Measurements from ENCODE around the gene ABR.

Gene ABR

DNA sequence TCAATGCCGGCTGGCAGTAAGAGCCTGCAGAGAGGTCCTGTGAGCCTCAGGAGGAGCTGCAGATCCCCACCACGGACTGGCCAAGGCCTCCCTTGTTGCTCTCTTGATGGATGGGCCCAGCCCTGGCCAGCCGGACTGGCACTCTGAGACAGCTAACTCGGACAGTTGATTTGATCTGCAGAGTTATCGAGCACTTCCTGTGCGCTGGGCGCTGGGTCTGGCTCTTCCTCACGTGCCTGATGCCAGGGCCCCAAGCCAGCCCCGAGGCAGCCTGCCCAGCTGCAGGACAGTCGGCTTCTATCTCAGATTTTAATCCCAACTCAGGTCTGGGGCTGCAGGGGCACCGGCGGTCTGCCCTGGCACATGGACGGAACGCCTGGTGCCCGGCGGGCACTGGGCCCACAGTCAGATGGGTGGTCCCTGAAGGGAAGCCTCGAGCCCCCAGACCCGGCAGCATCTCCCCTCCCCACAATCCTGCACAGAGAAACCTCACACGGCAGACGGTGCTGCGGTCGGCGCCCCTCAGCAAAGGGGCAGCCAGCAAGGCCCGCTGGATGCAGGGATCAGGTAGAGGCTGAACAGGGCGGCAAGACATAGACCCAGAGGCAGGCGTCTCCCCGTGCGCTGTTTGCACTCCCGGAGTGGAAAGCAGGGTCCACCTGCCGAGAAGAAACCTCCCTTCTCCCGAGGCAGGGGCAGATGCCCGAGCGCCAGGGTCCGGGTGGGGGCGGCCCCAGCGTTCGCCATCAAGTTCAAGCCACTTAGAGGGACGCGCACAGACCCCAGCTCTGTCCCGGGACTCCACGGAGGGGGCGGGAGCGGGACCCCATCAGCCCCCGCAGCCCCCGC, 148.9 kb downstream of the ABR start:
- DNase-seq (ENCODE audit: low spot score), result no peak

DNA sequence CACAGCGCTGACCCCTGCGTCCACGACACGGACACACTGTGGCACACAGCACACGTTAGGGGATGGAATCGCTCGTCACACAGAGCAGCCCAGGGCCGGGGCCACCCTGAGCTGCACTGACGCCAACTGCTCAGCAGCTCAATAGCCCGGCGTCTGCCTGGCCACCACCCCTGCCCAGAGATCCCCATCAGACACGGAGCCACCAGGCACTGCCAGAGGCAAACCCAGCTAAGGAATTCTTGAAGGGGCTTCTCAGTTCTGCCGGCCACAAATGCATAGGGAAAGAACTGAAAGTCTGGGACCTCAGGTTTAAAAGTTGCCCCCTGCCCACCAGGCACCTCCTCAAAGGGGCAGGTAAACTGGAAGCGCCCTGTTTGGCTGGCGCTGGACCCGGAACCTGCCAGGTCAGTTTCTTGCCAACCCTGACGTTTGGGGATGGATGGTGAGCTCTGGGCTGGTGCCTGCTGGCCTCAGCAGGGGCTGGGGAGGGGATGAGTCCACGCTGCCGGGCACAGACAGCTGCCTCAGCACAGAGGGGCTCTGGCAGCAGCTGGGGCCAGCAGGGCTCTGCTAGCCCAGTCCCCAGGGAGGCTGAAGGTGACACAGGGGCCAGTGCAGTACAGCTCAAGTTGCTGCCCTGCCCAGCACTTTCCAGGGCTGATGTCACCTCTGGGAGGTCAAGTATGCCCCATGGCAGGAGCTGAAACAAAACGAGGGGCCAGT, 149.7 kb downstream of the ABR start:
- DNase-seq (ENCODE audit: low spot score), result no peak

DNA sequence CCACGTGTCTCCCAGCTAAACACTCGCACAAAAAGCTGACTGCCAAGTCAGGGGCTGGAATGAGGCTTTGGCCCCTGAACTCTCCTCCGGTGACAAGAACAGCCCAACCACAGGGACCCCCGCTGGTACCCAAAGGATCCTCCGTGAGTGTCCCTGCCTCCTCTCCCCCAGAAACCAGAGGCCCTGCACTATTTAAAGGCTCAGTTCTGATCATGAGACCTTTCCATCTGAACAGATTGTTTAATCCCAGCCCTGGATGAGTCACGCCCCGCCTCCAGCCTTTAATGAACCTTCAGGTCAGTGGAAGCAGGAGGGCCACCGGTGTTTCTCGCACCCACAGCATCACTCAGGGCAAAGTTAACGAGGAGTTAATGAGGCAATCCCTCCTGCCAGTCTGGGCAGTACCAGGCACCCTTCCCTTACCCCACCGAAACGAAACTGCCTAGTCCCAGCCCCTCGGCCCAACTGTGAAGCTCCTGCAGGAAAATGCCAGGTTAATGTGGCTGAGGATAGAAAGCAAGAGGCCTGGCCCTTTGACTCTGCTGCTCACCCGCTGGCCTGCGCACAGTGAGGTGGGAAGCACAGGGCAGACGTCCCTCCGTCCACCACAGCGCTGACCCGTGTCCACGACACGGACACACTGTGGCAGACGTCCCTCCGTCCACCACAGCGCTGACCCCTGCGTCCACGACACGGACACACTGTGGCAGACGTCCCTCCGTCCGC, 150.4 kb downstream of the ABR start:
- no peak for DNase-seq (ENCODE audit: low spot score)

DNA sequence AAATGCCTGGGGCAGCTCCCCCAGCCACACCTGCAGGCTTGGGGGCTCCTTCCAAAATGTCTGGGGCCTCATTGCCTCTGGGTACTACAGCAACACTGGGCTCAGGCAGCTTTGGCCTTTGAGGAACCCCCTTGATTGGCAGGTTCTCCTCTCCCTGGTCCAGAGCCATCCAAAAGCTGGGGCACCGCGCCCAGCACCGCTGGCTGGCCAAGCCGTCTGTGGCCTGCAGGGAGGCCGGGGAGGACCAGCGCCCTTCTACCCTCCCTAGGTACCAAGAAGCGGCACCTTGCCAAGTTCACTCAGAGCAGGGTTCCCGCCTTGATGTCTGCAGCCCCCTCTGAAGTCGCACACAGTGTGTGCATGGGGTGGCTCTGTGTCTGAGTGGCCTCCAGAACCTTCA, 152.7 kb downstream of the ABR start:
- DNase-seq (ENCODE audit: low spot score), result no peak

DNA sequence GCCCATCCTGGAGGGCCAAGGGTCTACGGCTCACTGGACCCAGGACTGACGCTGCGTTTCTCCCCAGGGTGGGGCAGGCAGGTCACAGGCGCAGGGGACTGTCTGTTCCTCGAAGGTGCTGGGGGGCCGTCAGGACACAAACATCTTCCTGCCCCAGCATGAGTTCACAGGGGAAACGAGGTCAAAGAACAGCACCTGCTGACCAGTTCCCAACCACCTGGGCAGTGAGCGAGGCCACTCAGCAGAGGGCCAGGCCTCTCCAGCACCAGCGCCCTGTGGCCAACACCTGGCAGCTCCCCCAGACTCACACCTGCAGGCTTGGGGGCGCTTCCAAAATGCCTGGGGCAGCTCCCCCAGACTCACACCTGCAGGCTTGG, 153.2 kb downstream of the ABR start:
- DNase-seq (ENCODE audit: low spot score), result no peak

DNA sequence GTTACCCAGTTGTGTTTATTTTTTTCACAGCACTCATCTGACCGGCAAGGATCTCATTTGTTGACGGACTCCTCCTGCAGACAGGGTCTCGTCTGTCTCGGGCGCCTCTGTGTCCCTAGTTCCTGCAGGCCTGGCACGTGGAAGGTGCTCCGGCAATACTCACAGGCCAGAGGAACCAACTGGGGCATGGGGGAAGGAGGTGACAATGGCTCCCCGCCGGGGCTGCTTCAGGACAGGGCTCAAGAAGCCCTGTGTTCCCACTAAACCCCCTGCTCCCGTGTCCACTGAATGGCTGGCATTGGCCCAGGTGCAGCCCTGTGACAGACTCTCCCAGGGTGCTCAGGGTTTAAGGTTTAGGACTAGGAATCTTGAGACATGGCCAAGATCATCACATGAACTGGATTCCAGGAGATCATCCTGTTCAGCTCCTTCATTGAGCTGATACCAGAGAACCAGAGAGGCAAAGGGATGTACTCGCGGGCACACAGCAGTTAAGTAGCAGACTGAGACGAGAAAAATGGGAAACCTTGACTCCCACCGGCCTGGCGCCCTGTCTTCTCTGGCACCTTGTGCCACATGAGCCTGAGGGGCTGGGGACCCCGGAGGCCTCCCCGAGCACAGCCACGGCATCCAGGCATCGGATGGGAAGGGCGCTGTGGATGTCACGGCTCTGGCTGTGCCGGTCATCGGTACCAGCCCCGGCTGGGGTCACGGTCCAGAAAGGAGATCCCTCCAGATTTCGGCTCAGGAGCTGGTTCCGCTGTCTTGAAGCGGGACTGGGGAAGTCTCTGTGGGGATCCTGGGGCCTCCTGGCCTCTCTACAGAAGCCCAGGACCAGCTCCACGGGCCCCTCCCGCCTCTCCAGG, 153.8 kb downstream of the ABR start:
- no peak for DNase-seq (ENCODE audit: low spot score)

DNA sequence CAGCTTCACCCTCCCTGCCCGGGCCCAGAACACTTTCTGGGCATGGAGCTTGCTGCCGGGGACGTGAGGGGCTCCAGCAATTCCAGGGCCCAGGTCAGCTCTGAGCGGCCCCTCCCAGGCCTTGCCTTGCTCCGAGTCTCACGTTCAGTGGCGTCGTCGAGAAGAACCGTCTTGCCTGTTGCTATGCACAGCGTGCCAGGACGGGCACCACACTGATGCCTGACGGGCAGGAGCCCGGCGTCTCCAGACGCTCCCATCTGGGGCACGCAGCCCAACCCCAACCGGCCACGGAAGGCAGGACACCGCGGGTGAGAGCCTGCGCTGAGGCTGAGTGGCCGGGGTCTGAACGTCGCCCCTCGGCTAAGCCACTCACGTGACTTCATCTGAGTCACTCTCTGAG, 155.7 kb downstream of the ABR start:
- no peak for DNase-seq (ENCODE audit: low spot score)

DNA sequence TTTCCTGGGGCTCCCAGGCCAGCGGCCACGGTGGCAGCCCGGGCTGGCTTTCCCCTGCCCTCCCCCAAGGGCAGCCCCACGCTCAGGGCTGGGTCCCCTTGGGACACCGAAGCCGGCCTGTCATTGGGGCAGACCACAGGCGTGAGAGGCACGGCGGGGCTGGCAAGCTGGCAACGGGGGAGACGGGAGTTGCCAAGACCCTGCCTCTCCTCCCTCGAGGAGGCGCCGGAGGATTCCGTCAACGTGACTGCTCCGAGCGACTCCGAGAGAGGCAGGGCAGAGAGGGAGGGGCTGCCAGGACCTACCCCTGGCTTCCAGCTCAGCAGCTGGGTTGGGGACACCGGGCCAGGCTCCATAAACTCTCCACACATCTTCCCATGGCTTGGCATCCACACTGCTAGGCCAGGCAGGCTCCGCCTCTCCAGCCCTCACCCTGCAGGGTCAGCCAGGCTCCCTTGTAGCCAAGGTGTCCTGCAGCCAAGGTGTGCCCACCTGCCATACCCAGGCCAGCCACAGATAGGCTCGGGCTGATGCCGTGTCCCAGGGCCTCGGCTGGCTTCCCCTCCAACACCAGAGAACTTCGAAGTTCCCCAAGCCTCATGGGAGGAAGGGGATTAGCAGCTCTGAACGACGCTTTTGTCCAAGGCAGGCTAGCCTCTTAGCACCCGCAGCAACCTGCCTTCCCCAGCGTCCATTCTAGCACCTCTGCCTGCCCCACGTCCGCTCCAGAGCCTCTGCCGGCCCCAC, 157.3 kb downstream of the ABR start:
- DNase-seq (ENCODE audit: low spot score), result no peak

DNA sequence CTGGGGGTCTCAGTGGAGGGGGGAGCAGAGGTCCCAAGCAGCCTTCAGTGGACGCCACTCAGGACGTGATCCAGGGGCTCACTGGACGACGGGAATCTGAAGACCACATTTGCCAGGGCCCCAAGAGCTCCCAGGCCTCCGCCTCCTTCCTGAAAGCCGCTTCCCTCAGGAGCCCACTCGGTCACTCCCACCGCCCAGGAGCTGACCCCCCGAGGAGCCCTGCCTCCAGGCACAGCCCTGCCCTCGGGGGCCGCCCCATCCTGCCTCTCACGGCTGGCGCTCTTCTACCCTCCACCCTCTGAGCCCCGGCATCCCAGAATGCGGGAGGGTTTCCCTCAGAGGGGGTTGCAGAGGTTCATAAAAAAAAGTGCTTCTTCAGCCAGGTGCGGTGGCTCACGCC, 158.6 kb downstream of the ABR start:
- DNase-seq (ENCODE audit: low spot score), result no peak

DNA sequence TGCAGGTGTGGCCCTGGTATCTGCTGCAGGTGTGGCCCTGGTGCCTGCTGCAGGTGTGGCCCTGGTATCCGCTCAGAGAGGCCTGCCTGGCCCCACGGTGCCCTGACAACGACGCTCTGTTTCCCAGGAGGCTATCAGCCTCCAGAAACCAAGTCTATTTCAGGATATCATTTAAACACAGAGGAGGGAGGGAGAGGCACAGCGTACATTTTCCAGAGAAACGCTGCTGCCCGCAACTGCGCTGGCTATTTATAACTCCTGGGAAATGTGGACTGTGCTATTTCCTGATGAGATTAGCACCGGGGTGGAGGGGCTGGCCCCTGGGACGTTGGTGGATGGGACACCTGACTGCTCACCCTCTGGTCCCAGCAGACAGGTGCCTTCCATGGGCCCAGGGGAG, 160.3 kb downstream of the ABR start:
- no peak for DNase-seq (ENCODE audit: low spot score)

DNA sequence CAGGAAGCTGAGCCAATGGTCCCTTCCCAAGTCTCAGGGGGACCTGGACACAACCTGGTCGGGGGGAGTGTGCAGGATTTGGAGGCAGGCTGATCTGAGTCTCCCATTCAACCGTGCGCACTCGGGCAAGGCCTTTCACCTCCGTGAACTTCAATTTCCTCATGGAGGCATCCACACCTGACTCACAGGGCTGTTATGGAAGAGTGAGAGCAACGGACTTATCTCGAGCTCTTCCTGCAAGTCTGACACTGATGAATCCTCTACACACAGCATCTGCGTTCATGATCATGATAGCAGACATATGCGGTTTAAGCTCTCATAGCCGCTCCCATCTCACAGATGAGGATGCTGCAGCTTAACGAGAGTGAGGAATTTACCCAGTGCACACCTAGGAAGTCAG, 161.2 kb downstream of the ABR start:
- no peak for DNase-seq (ENCODE audit: low spot score)

DNA sequence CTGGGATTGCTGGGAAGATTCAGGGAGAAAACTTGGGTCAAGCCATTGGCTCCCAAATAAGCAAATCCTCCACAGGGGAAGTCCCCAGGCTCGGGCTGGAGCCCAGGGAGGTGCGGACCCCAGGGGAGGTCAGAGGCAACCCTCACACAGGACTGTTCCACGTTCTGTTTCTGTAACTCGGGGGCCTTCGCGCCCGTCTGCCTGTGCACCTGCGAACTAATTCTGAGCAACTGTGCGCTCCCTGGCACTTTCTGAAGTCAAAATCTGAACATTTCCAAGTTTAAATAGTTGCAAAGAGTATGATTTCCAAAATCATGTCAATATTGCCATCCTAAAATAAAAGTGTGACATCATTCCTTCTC, 166.1 kb downstream of the ABR start:
- no peak for DNase-seq (ENCODE audit: low spot score)

DNA sequence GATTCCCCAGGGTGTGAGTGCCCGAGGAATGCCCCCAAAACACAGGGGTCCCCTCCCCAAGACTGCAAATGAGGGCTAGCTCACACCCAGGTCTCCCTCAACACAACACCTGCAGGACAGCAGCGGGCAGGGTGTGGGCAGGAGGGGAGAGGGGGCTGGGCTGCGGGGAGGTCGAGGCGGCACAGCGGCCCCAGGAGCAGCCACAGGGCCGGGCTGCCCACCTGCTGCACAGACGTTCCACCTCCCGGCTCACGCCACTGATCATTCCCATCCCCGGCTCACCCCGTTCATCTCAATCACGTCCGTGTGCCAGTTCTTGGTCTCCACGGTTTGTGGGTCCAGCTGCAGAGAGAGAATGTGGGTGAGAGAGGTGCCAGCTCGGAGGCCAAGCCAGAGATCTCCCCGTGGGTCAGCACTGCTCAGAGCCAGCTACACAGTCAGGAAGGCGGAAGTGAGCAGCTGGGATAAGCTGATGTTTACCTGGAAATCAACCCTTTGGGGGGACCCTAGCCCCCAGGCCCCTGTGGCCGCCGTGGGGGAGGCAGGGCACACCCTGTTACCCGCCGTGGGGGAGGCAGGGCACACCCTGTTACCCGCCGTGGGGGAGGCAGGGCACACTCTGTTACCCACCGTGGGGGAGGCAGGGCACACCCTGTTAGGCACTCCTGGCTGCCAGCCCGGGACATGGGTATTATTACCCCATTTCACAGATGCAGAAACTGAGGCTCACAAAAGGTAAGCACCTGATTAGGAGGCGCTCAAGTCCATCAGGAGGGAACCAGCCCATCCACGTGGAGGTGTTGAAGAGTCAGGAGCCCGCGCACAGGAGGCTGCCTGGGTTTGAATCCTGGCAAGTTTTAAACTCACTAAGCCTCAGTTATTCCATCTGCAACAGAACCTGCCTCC, 166.7 kb downstream of the ABR start:
- DNase-seq (ENCODE audit: low spot score), result no peak

DNA sequence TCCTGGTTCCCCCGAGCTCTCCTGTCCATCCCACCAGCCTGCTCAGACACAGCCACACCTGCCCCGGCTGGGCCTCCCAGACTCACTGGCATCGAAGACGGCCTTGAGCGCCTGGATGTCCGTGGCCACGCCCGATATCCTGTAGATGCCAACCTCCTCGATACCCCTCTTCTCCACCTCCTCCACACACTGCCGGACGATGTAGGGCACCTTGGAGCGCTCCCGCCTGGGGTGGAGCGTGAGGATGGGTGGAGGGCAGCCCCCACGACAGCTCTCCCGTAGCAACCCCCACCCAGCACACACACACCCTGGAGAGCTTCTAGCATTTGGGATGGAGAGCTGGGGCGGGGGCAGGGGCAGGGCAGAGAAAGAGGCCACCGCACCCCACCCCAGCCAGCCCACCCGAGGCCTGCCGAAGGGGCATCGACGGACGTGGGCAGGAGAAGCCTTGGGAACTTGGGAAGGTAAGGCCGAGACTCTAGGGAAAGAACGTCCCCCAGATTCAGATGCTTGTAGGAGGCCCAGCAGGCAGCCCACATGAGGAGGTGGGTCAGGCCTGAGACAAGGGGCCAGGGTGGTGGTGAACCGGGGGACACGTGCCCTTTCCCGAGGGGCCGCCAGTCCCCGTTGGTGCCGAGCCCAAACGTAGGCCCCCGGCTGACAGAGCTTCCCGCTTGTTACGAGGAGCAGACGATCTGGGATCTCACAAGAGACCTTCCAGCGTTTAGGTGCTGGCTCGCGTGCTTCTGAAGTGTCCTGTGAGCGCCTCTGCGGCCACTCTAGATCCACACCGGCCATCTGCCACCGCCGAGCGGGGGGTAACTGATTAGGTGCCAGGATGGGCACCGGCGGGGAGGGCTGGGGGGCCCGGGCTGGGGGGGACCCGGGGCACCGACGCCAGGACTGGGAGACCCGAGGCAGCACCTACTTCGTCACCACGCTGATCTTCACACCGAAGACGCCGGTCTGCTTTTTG, 167.7 kb downstream of the ABR start:
- DNase-seq (ENCODE audit: low spot score), result no peak

DNA sequence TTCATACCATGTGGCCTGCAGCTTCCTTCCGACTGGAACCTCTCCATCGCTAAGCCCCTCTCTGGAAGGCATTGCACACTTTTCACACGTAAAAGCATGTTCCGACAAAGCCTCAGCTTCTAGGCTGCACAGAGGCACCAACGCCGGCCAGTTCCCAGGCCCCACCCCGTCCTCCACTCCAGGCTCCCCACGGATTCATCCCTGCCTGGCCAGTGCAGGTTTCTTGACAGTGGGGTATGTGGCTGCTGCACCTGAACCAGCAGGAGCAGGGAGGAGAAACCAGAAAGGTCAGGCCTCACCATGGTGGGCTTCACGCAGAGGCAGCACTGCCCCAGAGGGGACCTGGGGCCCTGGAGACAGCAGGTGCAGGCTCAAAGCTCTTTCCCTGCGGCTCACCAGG, 168.6 kb downstream of the ABR start:
- DNase-seq (ENCODE audit: low spot score), result no peak

DNA sequence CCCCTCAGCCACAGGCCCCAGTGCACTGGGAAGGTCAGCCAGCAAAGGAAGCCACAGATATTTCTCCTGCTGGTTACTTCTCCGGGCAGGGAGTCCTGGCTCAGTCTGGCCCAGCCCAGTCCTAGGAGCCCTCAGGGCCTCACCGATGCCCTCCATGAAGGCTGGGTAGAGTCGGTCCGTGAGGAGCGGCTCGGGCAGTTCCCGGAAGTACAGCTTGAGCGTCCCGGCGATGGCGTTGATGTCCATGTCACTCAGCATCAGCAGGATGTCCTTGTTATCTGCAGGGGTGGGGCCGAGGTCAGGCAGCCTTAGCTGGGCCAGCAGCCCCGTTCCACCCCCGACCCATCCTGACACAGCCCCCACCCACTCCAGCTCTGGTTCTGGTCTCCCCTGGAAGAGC, 169.2 kb downstream of the ABR start:
- no peak for DNase-seq (ENCODE audit: low spot score)

DNA sequence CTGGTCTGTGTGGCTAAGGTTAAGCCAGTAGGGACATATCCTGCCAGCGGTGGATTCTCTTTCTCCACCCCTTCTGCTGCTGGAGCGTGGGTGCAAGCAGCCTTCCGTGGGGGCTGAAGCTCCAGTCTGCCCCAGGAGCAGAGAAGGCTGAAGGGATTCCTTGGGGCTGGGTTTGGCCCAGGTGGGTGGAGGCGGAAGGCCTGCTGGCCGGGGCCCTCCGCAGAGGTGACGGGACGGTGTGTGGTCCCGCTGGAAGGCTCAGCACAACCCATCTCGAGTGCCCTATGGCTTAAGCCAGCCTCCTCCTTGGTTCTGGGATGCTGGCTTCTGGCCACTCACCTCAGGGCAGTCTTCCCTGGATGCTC, 169.7 kb downstream of the ABR start:
- DNase-seq (ENCODE audit: low spot score), result no peak

DNA sequence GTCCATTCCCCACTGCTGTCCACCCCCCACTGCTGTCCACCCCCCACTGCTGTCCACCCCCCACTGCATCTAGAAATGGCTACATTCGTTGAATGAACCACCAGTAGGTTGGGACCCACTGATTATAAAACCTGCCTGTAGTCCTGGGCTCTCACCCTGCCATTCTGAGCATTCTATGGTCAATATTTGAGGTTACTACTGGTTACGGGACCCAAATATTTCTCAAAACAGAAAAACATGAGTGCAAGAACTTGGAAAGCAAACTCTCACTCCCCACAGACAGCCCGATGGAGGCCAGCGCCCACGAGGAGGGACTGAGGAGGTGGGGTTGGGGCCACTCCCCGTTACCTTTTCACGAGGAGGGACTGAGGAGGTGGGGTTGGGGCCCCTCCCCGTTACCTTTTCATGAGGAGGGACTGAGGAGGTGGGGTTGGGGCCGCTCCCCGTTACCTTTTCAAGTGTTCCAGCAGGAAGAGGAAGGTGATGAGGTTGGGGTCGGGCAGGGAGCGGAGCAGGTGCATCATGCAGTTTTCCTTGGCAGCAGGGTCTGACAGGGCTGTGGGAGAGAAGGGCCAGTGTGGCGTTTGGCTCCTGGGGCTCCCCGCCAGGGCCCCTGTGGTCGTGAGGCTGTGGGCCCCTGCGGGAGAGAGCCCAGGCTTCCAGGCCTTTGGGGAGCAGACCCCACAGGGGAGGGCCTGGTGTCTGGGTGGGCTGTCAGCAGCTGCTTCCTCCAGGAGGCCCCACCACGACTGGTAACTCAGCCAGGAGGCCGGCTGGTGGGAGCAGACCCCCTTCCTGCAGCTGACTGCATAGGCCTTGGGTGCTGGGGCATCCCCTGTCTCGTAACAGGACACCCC, 170.3 kb downstream of the ABR start:
- DNase-seq (ENCODE audit: low spot score), result no peak

Measured in NAMALWA (cell line).